Measurements from ENCODE around the gene SLC1A2. TPM values are rescaled to one million over a fixed set of nuclear protein-coding genes. Genes with fewer than 3 reads are reported as not detected.

The SLC1A2 gene
- total and polyA plus RNA-seq, 2 of the 4 experiments (the other 2 are of a cell fraction) = 0.15 to 0.54 TPM

DNA sequence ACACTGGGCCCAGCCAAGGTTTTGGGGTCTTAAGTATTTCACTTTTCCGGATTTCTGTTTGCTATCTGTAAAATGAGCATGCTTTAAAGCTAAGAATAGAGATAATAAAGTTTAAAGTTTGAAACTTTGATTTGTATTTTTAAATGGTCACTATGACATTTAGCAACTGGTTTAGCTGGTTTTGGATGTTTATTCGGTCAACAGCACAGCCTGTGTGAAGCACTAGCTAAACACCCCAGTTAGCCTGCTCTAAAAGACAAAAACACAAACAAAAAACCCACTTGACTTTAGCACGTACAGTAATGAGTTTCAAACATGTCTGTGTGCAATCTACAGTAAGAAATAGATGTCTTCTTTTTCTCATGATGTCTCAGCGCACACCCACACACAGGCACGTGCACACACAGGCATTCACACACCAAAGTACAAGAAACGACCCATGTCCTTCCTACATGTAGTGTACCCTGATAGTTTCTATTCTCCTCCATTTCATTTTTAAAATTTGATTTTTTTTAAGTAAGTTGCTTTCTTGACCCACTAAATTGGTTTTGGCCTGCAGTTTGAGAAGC is 29.4 kb downstream of the SLC1A2 start:
- Histone ChIP-seq H4K5ac (ENCODE audit: low read depth, low read length) (peak overlapping the region; percentile 15; the same call in 1 of the 2 replicates), H3K14ac (replicated peaks; ENCODE audit: low read depth, low read length) (0 out of 2 replicates have a peak overlapping the region, but pooled peaks have one; percentile 4), H2BK20ac (ENCODE audit: low read depth, low read length) (peak overlapping the region; percentile 27), H3K4ac (ENCODE audit: low read depth, low read length) (peak overlapping the region; percentile 62), H3K9me1 (ENCODE audit: insufficient read depth, low read length) (peaks cover 10% of the 10 kb centered on the region), H3K56ac (ENCODE audit: extremely low read depth, insufficient read depth, low read length) (no peak overlapping the region), H2BK5ac (ENCODE audit: low read depth, low read length, poor library complexity, severe bottlenecking) (no peak overlapping the region), H3K4me2 (ENCODE audit: low read depth, low read length) (no peak overlapping the region), H2BK15ac (ENCODE audit: low read depth, low read length) (peak overlapping the region; percentile 72; the same call in 2 of the 3 replicates), H3K27me3 (ENCODE audit: control insufficient read depth, insufficient read depth, low read length) (no peaks in the 10 kb centered on the region), H3K9ac (ENCODE audit: low read depth, low read length) (no peak overlapping the region), H3K79me1 (ENCODE audit: low read depth in 1 of 2, low read length in 2 of 2) (peaks cover 0 to 17% of the 10 kb centered on the region in 2 experiments; a peak in 3 of 4 replicates), H2AK9ac (replicated peaks; ENCODE audit: low read depth, low read length, poor library complexity) (no peak overlapping the region), H2BK120ac (ENCODE audit: low read depth, low read length) (peak overlapping the region; percentile 64), H3K27ac (ENCODE audit: insufficient read depth, low read length) (no peak overlapping the region), H4K20me1 (ENCODE audit: insufficient read depth, low read length) (no peaks in the 10 kb centered on the region), H2AK5ac (ENCODE audit: low read depth, low read length) (peak overlapping the region; percentile 59), H3K9me3 (ENCODE audit: control insufficient read depth, insufficient read depth, low read length) (no peaks in the 10 kb centered on the region), H2AFZ (replicated peaks; ENCODE audit: low read length, poor library complexity) (no peak overlapping the region), H3K4me1 (ENCODE audit: control insufficient read depth, insufficient read depth, low read length) (peaks cover 10% of the 10 kb centered on the region), H3K23ac (ENCODE audit: low read depth, low read length) (no peak overlapping the region), H3K36me3 (ENCODE audit: control insufficient read depth, insufficient read depth, low read length) (no peaks in the 10 kb centered on the region), H4K8ac (ENCODE audit: low read depth in 2 of 2, low read length in 2 of 2) (no peak overlapping the region), H3K18ac (ENCODE audit: low read depth, low read length) (0 out of 2 replicates have a peak overlapping the region, but pooled peaks have one; percentile 76), H3K4me3 (ENCODE audit: insufficient read depth, low read depth, low read length) (no peak overlapping the region), H4K91ac (ENCODE audit: insufficient read depth, low read depth, low read length) (peak overlapping the region; percentile 19; the same call in 1 of the 2 replicates)
- DNase-seq (no peak), ATAC-seq (ENCODE audit: low read depth) (no peak)
- intact Hi-C loops (cut with micrococcal nuclease) = loop anchor here (2.0 to 10.0 kb wide), 4 partner anchors 157 to 1025 kb away; no protein-coding TSS in a partner anchor
- no TSS peak for BruUV-seq (replicated peaks)
- WGBS, 2 experiments (ENCODE audit: extremely low coverage in 2 of 2, insufficient read length in 1 of 2) = 83% methylated on average over 1 of the region's 6 CpGs; no CpG with 5 or more reads in 1 of the 2 experiments
- ChIA-PET POLR2A (ENCODE audit: unreplicated experiment) (no interaction called here), CTCF (interaction anchor here (0.5 to 1.3 kb wide), 3 partner anchors 369 to 463 kb away, joined by 3 to 6 read pairs (median 3); no protein-coding TSS in a partner anchor)
- in situ Hi-C loops (cut with MboI; ENCODE audit: low sequenced_read_pairs) = loop anchor here (5.0 to 10.0 kb wide), 2 partner anchors 155 to 468 kb away; no protein-coding TSS in a partner anchor
- TF ChIP-seq, protein P1, sequence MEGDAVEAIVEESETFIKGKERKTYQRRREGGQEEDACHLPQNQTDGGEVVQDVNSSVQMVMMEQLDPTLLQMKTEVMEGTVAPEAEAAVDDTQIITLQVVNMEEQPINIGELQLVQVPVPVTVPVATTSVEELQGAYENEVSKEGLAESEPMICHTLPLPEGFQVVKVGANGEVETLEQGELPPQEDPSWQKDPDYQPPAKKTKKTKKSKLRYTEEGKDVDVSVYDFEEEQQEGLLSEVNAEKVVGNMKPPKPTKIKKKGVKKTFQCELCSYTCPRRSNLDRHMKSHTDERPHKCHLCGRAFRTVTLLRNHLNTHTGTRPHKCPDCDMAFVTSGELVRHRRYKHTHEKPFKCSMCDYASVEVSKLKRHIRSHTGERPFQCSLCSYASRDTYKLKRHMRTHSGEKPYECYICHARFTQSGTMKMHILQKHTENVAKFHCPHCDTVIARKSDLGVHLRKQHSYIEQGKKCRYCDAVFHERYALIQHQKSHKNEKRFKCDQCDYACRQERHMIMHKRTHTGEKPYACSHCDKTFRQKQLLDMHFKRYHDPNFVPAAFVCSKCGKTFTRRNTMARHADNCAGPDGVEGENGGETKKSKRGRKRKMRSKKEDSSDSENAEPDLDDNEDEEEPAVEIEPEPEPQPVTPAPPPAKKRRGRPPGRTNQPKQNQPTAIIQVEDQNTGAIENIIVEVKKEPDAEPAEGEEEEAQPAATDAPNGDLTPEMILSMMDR (conservative IDR thresholded peaks at IDR 0.05; ENCODE audit: low read depth, low read length) = no peak
- no peak for TF ChIP-seq POLR2A (IDR thresholded peaks at IDR 0.05; ENCODE audit: low read depth, low read length)
- dilution Hi-C loops (cut with HindIII; ENCODE audit: low sequenced_read_pairs, unreplicated experiment) = no loop called here

Data from IMR-90 (cell line).